ENCODE measurements around the gene SGCB.

The SGCB gene

GRCh38 chr4:52052475-52052780 is 14.3 kb upstream of the SGCB start:
- no peaks in the 10 kb centered on the region for H3K36me3 ChIP-seq (ENCODE audit: insufficient read depth, low read depth, low read length)
- peaks cover 40% of the 10 kb centered on the region for H3K27me3 ChIP-seq (ENCODE audit: insufficient read depth, low read length)
- H3K9ac ChIP-seq (ENCODE audit: low read depth, low read length): peak overlapping the region; percentile 49; the same call in 1 of the 2 replicates
- peaks cover 14% of the 10 kb centered on the region; the same call in 1 of the 2 replicates for H3K4me1 ChIP-seq (ENCODE audit: insufficient read depth, low read length)
- H3K4me3 ChIP-seq (ENCODE audit: low read length): peak overlapping the region; percentile 75
- H3K27ac ChIP-seq (ENCODE audit: low read length): no peak overlapping the region
- H3K9me3 ChIP-seq (ENCODE audit: insufficient read depth, low read depth, low read length): peaks cover 7% of the 10 kb centered on the region; the same call in 1 of the 2 replicates

- Histone ChIP-seq H3K4me3 (ENCODE audit: low read length) (peak overlapping the region; percentile 75), H3K27ac (ENCODE audit: low read length) (no peak overlapping the region), H3K9ac (ENCODE audit: low read depth, low read length) (peak overlapping the region; percentile 63; the same call in 1 of the 2 replicates), H3K9me3 (ENCODE audit: insufficient read depth, low read depth, low read length) (peaks cover 7% of the 10 kb centered on the region; the same call in 1 of the 2 replicates), H3K27me3 (ENCODE audit: insufficient read depth, low read length) (peaks cover 40% of the 10 kb centered on the region), H3K4me1 (ENCODE audit: insufficient read depth, low read length) (peaks cover 14% of the 10 kb centered on the region; the same call in 1 of the 2 replicates), H3K36me3 (ENCODE audit: insufficient read depth, low read depth, low read length) (no peaks in the 10 kb centered on the region)
Observed at GRCh38 chr4:52051615-52052474, 13.7 kb upstream of the SGCB start.

- peaks cover 7% of the 10 kb centered on the region; the same call in 1 of the 2 replicates for H3K9me3 ChIP-seq (ENCODE audit: insufficient read depth, low read depth, low read length)
- peak within 1 kb of the TSS; percentile 63; the same call in 1 of the 2 replicates for H3K9ac ChIP-seq (ENCODE audit: low read depth, low read length)
- H3K36me3 ChIP-seq (ENCODE audit: insufficient read depth, low read depth, low read length): no peaks in the 10 kb centered on the region
- H3K4me3 ChIP-seq (ENCODE audit: low read length): peak within 1 kb of the TSS; percentile 75
- peaks cover 40% of the 10 kb centered on the region for H3K27me3 ChIP-seq (ENCODE audit: insufficient read depth, low read length)
- peaks cover 14% of the 10 kb centered on the region; the same call in 1 of the 2 replicates for H3K4me1 ChIP-seq (ENCODE audit: insufficient read depth, low read length)
- H3K27ac ChIP-seq (ENCODE audit: low read length): no peak within 1 kb of the TSS
Observed at GRCh38 chr4:52051213-52051614, 13.1 kb upstream of the SGCB start, which contains the start of gene SPATA18. TSS of gene SPATA18 (plus strand) at chr4:52051304. CDS start at chr4:52051705, 401 bp downstream.

GRCh38 chr4:52049266-52049665 is 11.2 kb upstream of the SGCB start:
- Histone ChIP-seq H3K9ac (ENCODE audit: low read depth, low read length) (no peak overlapping the region), H3K36me3 (ENCODE audit: insufficient read depth, low read depth, low read length) (no peaks in the 10 kb centered on the region), H3K27ac (ENCODE audit: low read length) (no peak overlapping the region), H3K9me3 (ENCODE audit: insufficient read depth, low read depth, low read length) (peaks cover 7% of the 10 kb centered on the region; the same call in 1 of the 2 replicates), H3K4me1 (ENCODE audit: insufficient read depth, low read length) (peaks cover 14% of the 10 kb centered on the region; the same call in 1 of the 2 replicates), H3K4me3 (ENCODE audit: low read length) (no peak overlapping the region), H3K27me3 (ENCODE audit: insufficient read depth, low read length) (peaks cover 40% of the 10 kb centered on the region)

GRCh38 chr4:52045028-52045427 is 6.9 kb upstream of the SGCB start:
- no peaks in the 10 kb centered on the region for H3K36me3 ChIP-seq (ENCODE audit: insufficient read depth, low read depth, low read length)
- peaks cover 23% of the 10 kb centered on the region for H3K27me3 ChIP-seq (ENCODE audit: insufficient read depth, low read length)
- H3K27ac ChIP-seq (ENCODE audit: low read length): no peak overlapping the region
- peaks cover 7% of the 10 kb centered on the region; the same call in 1 of the 2 replicates for H3K9me3 ChIP-seq (ENCODE audit: insufficient read depth, low read depth, low read length)
- no peak overlapping the region for H3K4me3 ChIP-seq (ENCODE audit: low read length)
- no peak overlapping the region for H3K9ac ChIP-seq (ENCODE audit: low read depth, low read length)
- H3K4me1 ChIP-seq (ENCODE audit: insufficient read depth, low read length): no peaks in the 10 kb centered on the region

DNA sequence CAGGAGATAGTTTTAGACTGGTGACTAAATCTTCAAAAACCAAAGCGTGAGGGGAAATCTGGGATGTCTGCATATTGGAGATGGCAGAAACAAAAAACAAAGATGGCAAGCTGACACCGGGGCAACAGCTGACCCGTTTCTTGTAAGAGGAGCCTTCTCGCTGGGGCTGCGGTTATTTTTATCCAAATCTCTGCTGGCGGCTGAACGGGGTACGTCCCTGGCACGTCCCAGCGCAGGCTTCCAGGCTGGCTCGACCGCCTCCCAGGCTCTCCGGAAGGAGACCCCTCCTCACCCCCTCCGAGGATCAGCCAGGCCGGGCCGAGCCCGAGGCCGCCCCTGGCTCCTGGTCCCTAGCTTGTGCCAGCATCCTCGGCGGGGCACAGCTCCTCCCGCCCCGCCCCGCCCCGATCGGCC is 403 bp downstream of the SGCB start:
- peaks cover 9% of the 10 kb centered on the region; the same call in 1 of the 2 replicates for H3K36me3 ChIP-seq (ENCODE audit: insufficient read depth, low read depth, low read length)
- H3K4me3 ChIP-seq (ENCODE audit: low read length): peak overlapping the region; percentile 77
- no peak overlapping the region for H3K27ac ChIP-seq (ENCODE audit: low read length)
- peaks cover 34% of the 10 kb centered on the region for H3K27me3 ChIP-seq (ENCODE audit: insufficient read depth, low read length)
- H3K4me1 ChIP-seq (ENCODE audit: insufficient read depth, low read length): peaks cover 6% of the 10 kb centered on the region; the same call in 1 of the 2 replicates
- H3K9ac ChIP-seq (ENCODE audit: low read depth, low read length): peak overlapping the region; percentile 85
- H3K9me3 ChIP-seq (ENCODE audit: insufficient read depth, low read depth, low read length): no peaks in the 10 kb centered on the region

DNA sequence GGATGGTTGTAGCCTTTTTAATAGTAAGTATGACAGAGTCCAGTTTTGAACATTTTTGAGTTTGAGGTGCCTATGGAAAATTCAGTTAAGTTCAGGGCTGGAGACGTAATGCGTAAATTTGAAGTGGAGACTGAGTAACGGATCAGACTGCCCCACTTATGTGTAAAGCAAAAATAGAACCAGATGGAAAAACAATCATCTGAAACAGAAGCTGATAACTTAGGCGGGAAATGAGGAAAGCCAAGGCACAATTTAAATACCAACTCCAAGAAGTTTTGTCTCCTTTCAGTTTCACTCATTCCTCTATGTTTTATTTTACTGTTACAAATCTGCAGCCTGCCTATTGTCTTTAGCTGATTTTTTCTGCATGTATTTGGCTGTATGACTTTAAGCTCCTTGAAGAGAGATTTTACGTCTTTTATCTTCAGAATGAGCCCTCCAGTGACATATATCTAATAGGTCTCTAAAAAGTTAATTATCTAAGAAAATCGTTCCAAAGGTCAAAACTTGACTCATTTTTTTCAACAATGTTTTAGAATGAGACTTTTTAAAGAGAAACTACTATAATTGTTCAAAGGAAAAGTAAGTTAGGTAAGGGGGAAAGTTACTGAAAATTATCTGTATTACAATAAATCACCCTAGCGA is 1.1 kb downstream of the SGCB start:
- no peak overlapping the region for H3K27ac ChIP-seq (ENCODE audit: low read length)

GRCh38 chr4:52035190-52035589 is 2.9 kb downstream of the SGCB start:
- Histone ChIP-seq H3K27ac (ENCODE audit: low read length) (no peak overlapping the region), H3K9ac (ENCODE audit: low read depth, low read length) (no peak overlapping the region), H3K9me3 (ENCODE audit: insufficient read depth, low read depth, low read length) (no peaks in the 10 kb centered on the region), H3K27me3 (ENCODE audit: insufficient read depth, low read length) (peaks cover 18% of the 10 kb centered on the region), H3K36me3 (ENCODE audit: insufficient read depth, low read depth, low read length) (peaks cover 30% of the 10 kb centered on the region), H3K4me1 (ENCODE audit: insufficient read depth, low read length) (peaks cover 6% of the 10 kb centered on the region; the same call in 1 of the 2 replicates), H3K4me3 (ENCODE audit: low read length) (no peak overlapping the region)

More for the DNA sequence above, 1.1 kb downstream of the SGCB start:
- Histone ChIP-seq H3K27me3 (ENCODE audit: insufficient read depth, low read length) (peaks cover 33% of the 10 kb centered on the region), H3K4me3 (ENCODE audit: low read length) (peak overlapping the region; percentile 77), H3K9me3 (ENCODE audit: insufficient read depth, low read depth, low read length) (no peaks in the 10 kb centered on the region), H3K9ac (ENCODE audit: low read depth, low read length) (peak overlapping the region; percentile 85; the same call in 1 of the 2 replicates), H3K36me3 (ENCODE audit: insufficient read depth, low read depth, low read length) (peaks cover 12% of the 10 kb centered on the region; the same call in 1 of the 2 replicates), H3K4me1 (ENCODE audit: insufficient read depth, low read length) (peaks cover 6% of the 10 kb centered on the region; the same call in 1 of the 2 replicates)

DNA sequence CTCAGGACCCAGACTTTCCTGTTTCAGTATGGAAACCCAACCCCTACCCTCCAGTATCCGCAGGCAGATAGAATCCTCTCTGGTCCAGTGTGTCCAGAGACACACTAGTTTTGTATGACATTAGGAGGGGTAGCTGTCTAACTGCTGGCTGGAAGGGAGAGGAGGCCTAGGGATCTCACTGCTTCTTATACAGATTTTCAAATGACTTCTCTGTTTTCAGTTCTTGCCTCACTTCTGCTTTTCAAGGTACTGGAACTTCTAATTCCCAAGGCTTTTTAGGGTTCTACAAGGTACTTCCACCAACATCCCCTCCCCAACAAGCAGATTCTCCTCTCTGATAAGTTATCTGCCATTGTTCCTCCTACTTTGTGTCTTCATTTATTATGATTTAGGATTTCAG is 6.1 kb downstream of the SGCB start:
- Histone ChIP-seq H3K4me1 (ENCODE audit: insufficient read depth, low read length) (peaks cover 2% of the 10 kb centered on the region; the same call in 1 of the 2 replicates), H3K4me3 (ENCODE audit: low read length) (no peak overlapping the region), H3K9ac (ENCODE audit: low read depth, low read length) (no peak overlapping the region), H3K9me3 (ENCODE audit: insufficient read depth, low read depth, low read length) (no peaks in the 10 kb centered on the region), H3K27me3 (ENCODE audit: insufficient read depth, low read length) (no peaks in the 10 kb centered on the region), H3K27ac (ENCODE audit: low read length) (no peak overlapping the region), H3K36me3 (ENCODE audit: insufficient read depth, low read depth, low read length) (peaks cover 56% of the 10 kb centered on the region)

GRCh38 chr4:52028970-52029369 is 9.1 kb downstream of the SGCB start:
- Histone ChIP-seq H3K27ac (ENCODE audit: low read length) (no peak overlapping the region), H3K36me3 (ENCODE audit: insufficient read depth, low read depth, low read length) (peaks cover 78% of the 10 kb centered on the region), H3K9ac (ENCODE audit: low read depth, low read length) (no peak overlapping the region), H3K4me3 (ENCODE audit: low read length) (no peak overlapping the region), H3K9me3 (ENCODE audit: insufficient read depth, low read depth, low read length) (no peaks in the 10 kb centered on the region), H3K27me3 (ENCODE audit: insufficient read depth, low read length) (no peaks in the 10 kb centered on the region), H3K4me1 (ENCODE audit: insufficient read depth, low read length) (no peaks in the 10 kb centered on the region)

DNA sequence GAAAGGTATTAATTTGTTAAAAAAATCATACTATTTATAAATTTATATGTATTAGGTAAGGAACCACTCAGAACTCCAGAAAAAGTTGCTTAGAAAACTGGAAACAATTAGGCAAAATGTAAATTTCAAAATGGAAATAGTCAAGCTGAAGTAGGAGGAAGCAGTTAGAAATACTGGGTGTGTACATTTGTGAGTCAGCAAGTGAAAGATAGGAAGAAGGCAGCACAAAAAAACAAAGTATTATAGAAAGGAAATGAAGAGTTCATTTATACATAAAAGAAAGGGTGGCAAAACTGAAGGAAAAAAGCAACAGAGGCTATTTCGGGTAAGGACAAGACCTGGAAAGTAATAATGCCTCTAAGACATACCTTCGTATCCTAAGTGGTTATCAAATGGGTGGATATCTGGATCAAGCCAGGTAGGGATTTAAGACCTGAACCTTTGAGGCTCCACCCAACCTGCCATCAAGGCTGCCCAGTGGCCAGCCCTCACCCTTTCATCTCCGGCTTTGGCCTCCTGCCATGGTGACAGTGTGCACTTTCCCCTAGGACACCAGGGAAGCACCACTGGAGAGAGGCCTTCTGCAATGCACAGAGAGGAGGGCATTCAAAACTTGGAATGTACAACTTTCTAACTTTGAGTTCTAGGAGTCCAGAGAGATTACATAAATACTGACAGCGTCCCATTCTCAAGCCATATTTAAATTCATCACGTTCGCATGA is 18.0 kb downstream of the SGCB start, which contains the start of gene LRRC66:
Gene LRRC66 (minus strand): TSS at position 428 of the 722 bp plus-strand sequence. CDS start 2,750 bp downstream, outside the sequence.
- no peaks in the 10 kb centered on the region for H3K27me3 ChIP-seq (ENCODE audit: insufficient read depth, low read length)
- H3K36me3 ChIP-seq (ENCODE audit: insufficient read depth, low read depth, low read length): peaks cover 28% of the 10 kb centered on the region
- H3K4me1 ChIP-seq (ENCODE audit: insufficient read depth, low read length): no peaks in the 10 kb centered on the region; the same call in 1 of the 2 replicates
- H3K9ac ChIP-seq (ENCODE audit: low read depth, low read length): no peak within 1 kb of the TSS
- H3K4me3 ChIP-seq (ENCODE audit: low read length): no peak within 1 kb of the TSS
- H3K27ac ChIP-seq (ENCODE audit: low read length): no peak within 1 kb of the TSS
- H3K9me3 ChIP-seq (ENCODE audit: insufficient read depth, low read depth, low read length): no peaks in the 10 kb centered on the region

Data from iPS-20b (cell line).